HCT116 (cell line): ENCODE results near the gene C1orf185. TPM values are rescaled to one million over a fixed set of nuclear protein-coding genes. Genes with fewer than 3 reads are reported as not detected.
"Not testable (repeated sequence)": the region's sequence is repeated elsewhere in the genome, so short reads cannot be mapped to it uniquely, and the experiment has no call there.

Source experiments
- ATAC-seq: fragments of 200-7000 bp; cut with Tn5 transposase; 2 replicates; pipeline ENCODE4 v1.9.1; 2020; ENCODE audit warnings: mild to moderate bottlenecking, moderate library complexity
- BruUV-seq: library from RNA; stranded (reverse); fragments of 400-500 nt; replicated peaks from 2 replicates; lab custom pipeline; 2021; lab: Mats Ljungman, UMichigan
- CTCF ChIA-PET: fragments of 300-600 bp; sonication (Branson Sonifier 250); formaldehyde crosslinking; loops from one replicate; lab custom pipeline; 2021; ENCODE audit warnings: antibody characterized with exemption; lab: Charles Lee
- POLR2A ChIA-PET: fragments of 300-600, 350-600 bp; sonication (Branson Sonifier 250); formaldehyde crosslinking; loops from one replicate; lab custom pipeline; 2021; ENCODE audit warnings: antibody characterized with exemption; lab: Charles Lee
- RAD21 ChIA-PET, 2 experiments: fragments of 300-600 bp; sonication (Branson Sonifier 250); formaldehyde crosslinking; loops; one replicate each; lab custom pipeline; 2023; ENCODE audit warnings: low total read pairs in 2 of 2; ENCODE audit not compliant: uncharacterized antibody in 2 of 2, unreplicated experiment in 2 of 2, low non-redundant PET in 1 of 2; lab: Charles Lee
- DNase-seq: peaks from one replicate; pipeline ENCODE4 v3.0.0-alpha.2; 2010; ENCODE audit warnings: low read depth, low spot score
- H2AFZ ChIP-seq: fragments of 200-600 bp; shearing (Covaris generic), sonication (generic); 2 replicates; pipeline ENCODE4 v1.6.1; 2017; ENCODE audit warnings: low read depth, mixed run types, mixed read lengths, antibody characterized with exemption, low read length; ENCODE audit not compliant: poor library complexity, severe bottlenecking
- H3K27ac ChIP-seq: 2 replicates; pipeline ENCODE4 v1.5.1; 2012; ENCODE audit warnings: low read depth, low read length
- H3K27me3 ChIP-seq: fragments of 200-600 bp; sonication (generic); 2 replicates; pipeline ENCODE4 v1.6.1; 2016; ENCODE audit warnings: mixed run types, low read length, mixed read lengths; ENCODE audit not compliant: insufficient read depth
- H3K36me3 ChIP-seq, 2 experiments: fragments of 200-500 bp in 1 of 2; fragments of 200-600 bp in 1 of 2; sonication (Bioruptor generic) in 1 of 2; sonication (generic) in 1 of 2; 2 replicates each; pipeline versions ENCODE4 v1.5.1 to v1.6.1; 2014 to 2016; ENCODE audit warnings: low read length in 2 of 2, inconsistent platforms in 1 of 2, mixed read lengths in 1 of 2, mixed run types in 1 of 2; ENCODE audit not compliant: insufficient read depth in 2 of 2, control insufficient read depth in 1 of 2
- H3K4me1 ChIP-seq, 2 experiments: fragments of 200-600 bp in 1 of 2; sonication (generic) in 1 of 2; 2 replicates each; pipeline versions ENCODE4 v1.5.1 to v1.6.1; 2012 to 2017; ENCODE audit warnings: low read length in 2 of 2, inconsistent platforms in 1 of 2, mild to moderate bottlenecking in 1 of 2, mixed read lengths in 1 of 2, mixed run types in 1 of 2, moderate library complexity in 1 of 2; ENCODE audit not compliant: insufficient read depth in 2 of 2, control insufficient read depth in 1 of 2
- H3K4me2 ChIP-seq: fragments of 200-600 bp; sonication (generic); 2 replicates; pipeline ENCODE4 v1.6.1; 2017; ENCODE audit warnings: mixed run types, low read length, mixed read lengths
- H3K4me3 ChIP-seq, 2 experiments: fragments of 200-600 bp in 1 of 2; sonication (generic) in 1 of 2; replicated peaks in 1 of 2; 2 replicates each; pipeline ENCODE4 v1.5.1; 2011 to 2016; ENCODE audit warnings: low read length in 2 of 2, control low read depth in 1 of 2, low read depth in 1 of 2, mild to moderate bottlenecking in 1 of 2, mixed read lengths in 1 of 2, mixed run types in 1 of 2
- H3K79me2 ChIP-seq: fragments of 200-600 bp; sonication (generic); 2 replicates; pipeline ENCODE4 v1.6.1; 2017; ENCODE audit warnings: mild to moderate bottlenecking, mixed run types, low read length, moderate library complexity, mixed read lengths; ENCODE audit not compliant: insufficient read depth
- H3K9ac ChIP-seq: fragments of 200-600 bp; sonication (generic); 2 replicates; pipeline ENCODE4 v1.6.1; 2016; ENCODE audit warnings: low read length, mixed read lengths
- H3K9me2 ChIP-seq: fragments of 200-600 bp; sonication (generic), shearing (Covaris generic); 2 replicates; pipeline ENCODE4 v1.6.1; 2017; ENCODE audit warnings: mixed run types, mild to moderate bottlenecking, moderate library complexity; ENCODE audit not compliant: insufficient read depth
- H3K9me3 ChIP-seq, 2 experiments: fragments of 200-500 bp in 1 of 2; fragments of 200-600 bp in 1 of 2; sonication (Bioruptor generic) in 1 of 2; sonication (generic) in 1 of 2; 2 replicates each; pipeline ENCODE4 v1.6.1; 2014 to 2017; ENCODE audit warnings: low read length in 2 of 2, mixed read lengths in 2 of 2, inconsistent platforms in 1 of 2, low read depth in 1 of 2, mild to moderate bottlenecking in 1 of 2, mixed run types in 1 of 2, moderate library complexity in 1 of 2; ENCODE audit not compliant: control insufficient read depth in 1 of 2, insufficient read depth in 1 of 2
- H4K20me1 ChIP-seq: fragments of 200-600 bp; sonication (generic), shearing (Covaris generic); 2 replicates; pipeline ENCODE4 v1.6.1; 2017; ENCODE audit warnings: mixed run types, mild to moderate bottlenecking, moderate library complexity; ENCODE audit not compliant: insufficient read depth
- CBX3 ChIP-seq: IDR thresholded peaks from 2 replicates; pipeline ENCODE4 v1.6.1; 2012; ENCODE audit warnings: low read depth
- CEBPB ChIP-seq: IDR thresholded peaks from 2 replicates; pipeline ENCODE4 v1.6.1; 2012; ENCODE audit warnings: low read depth
- EGR1 ChIP-seq: IDR thresholded peaks from 2 replicates; pipeline ENCODE4 v1.6.1; 2012; ENCODE audit warnings: low read depth
- ELF1 ChIP-seq: IDR thresholded peaks from 2 replicates; pipeline ENCODE4 v1.6.1; 2012; ENCODE audit warnings: low read depth, borderline replicate concordance
- EZH2phosphoT487 ChIP-seq: fragments of 200-600 bp; IDR thresholded peaks from 2 replicates; pipeline ENCODE4 v1.6.1; 2018; ENCODE audit warnings: antibody characterized with exemption, borderline replicate concordance
- FOSL1 ChIP-seq: IDR thresholded peaks from 2 replicates; pipeline ENCODE4 v1.6.1; 2012; ENCODE audit warnings: low read depth
- JUND ChIP-seq: IDR thresholded peaks from 2 replicates; pipeline ENCODE4 v1.6.1; 2012
- MAX ChIP-seq: IDR thresholded peaks from 2 replicates; pipeline ENCODE4 v1.6.1; 2012
- POLR2A ChIP-seq: IDR thresholded peaks from 2 replicates; pipeline ENCODE4 v1.7.0; 2011; ENCODE audit warnings: borderline replicate concordance; ENCODE audit not compliant: insufficient read depth, insufficient read length; ENCODE audit errors: extremely low read depth
- POLR2AphosphoS5 ChIP-seq: IDR thresholded peaks from 2 replicates; pipeline ENCODE4 v1.6.1; 2011; ENCODE audit warnings: mild to moderate bottlenecking, low read depth, low read length, moderate library complexity
- REST ChIP-seq: IDR thresholded peaks from 2 replicates; pipeline ENCODE4 v1.6.1; 2012; ENCODE audit warnings: low read depth
- SRF ChIP-seq: IDR thresholded peaks from 2 replicates; pipeline ENCODE4 v1.6.1; 2012; ENCODE audit warnings: low read depth
- YY1 ChIP-seq: IDR thresholded peaks from 2 replicates; pipeline ENCODE4 v1.6.1; 2011; ENCODE audit warnings: low read length, low read depth, moderate library complexity, mild to moderate bottlenecking; ENCODE audit not compliant: insufficient replicate concordance; ENCODE audit errors: extremely low read depth
- ZFX ChIP-seq: fragments of 450-650 bp; IDR thresholded peaks from 2 replicates; pipeline ENCODE4 v1.6.1; 2017
- ZNF274 ChIP-seq: fragments of 200-500 bp; sonication (Bioruptor generic); IDR thresholded peaks from 2 replicates; pipeline ENCODE4 v1.6.1; 2014; ENCODE audit warnings: mild to moderate bottlenecking, low read depth, low read length, inconsistent platforms
- intact Hi-C: fragments of 100-400 bp; cut with micrococcal nuclease; formaldehyde crosslinking; loops from 2 replicates; pipeline ENCODE4 v1.10.0; 2022
- total RNA-seq: library from RNA; stranded (reverse); gene quantifications from one replicate; pipeline ENCODE4 v1.2.1, GENCODE V29; 2021; ENCODE audit not compliant: unreplicated experiment

The C1orf185 gene
- total RNA-seq, 1 experiment from 2014 or later, result not detected

GRCh38 chr1:51162560-51162959 lies 60.5 kb downstream of the C1orf185 start:
- BruUV-seq, intact Hi-C loops, H3K79me2 ChIP-seq: not testable (repeated sequence)

GRCh38 chr1:51165540-51165939 lies 63.5 kb downstream of the C1orf185 start:
- no peak overlapping the region for H3K27ac ChIP-seq
- no peak overlapping the region for H3K9ac ChIP-seq
- no peaks in the 10 kb centered on the region for H3K9me2 ChIP-seq
- no peak for TF ChIP-seq EZH2phosphoT487
- no peak for TF ChIP-seq YY1
- TF ChIP-seq POLR2A, result no peak
- TF ChIP-seq JUND, result no peak
- no peak for TF ChIP-seq ELF1
- no peak for TF ChIP-seq EGR1
- TF ChIP-seq FOSL1, result no peak
- TF ChIP-seq CBX3, result no peak
- no peak for TF ChIP-seq ZNF274
- TF ChIP-seq REST, result no peak
- no peak for TF ChIP-seq CEBPB
- no peak for TF ChIP-seq MAX
- no peak for TF ChIP-seq ZFX
- TF ChIP-seq POLR2AphosphoS5, result no peak
- TF ChIP-seq SRF, result no peak
- no peak overlapping the region for H3K4me3 ChIP-seq
- BruUV-seq, result no TSS peak
- POLR2A ChIA-PET, result no interaction called here
- no peaks in the 10 kb centered on the region for H3K9me3 ChIP-seq
- DNase-seq (no peak), ATAC-seq (no peak)
- H2AFZ ChIP-seq, result no peak overlapping the region
- no peaks in the 10 kb centered on the region for H3K4me1 ChIP-seq
- no peaks in the 10 kb centered on the region for H3K27me3 ChIP-seq
- CTCF ChIA-PET, result no interaction called here
- RAD21 ChIA-PET, result no interaction called here
- no peak overlapping the region for H3K4me2 ChIP-seq
- intact Hi-C loops, result no loop called here
- H4K20me1 ChIP-seq, result no peaks in the 10 kb centered on the region
- H3K36me3 ChIP-seq, result no peaks in the 10 kb centered on the region
- no peaks in the 10 kb centered on the region for H3K79me2 ChIP-seq

More at GRCh38 chr1:51162560-51162959, 60.5 kb downstream of the C1orf185 start:
- H2AFZ ChIP-seq, H4K20me1 ChIP-seq, H3K36me3 ChIP-seq, H3K27me3 ChIP-seq, H3K9me2 ChIP-seq, POLR2A ChIA-PET, H3K27ac ChIP-seq, H3K4me3 ChIP-seq, H3K4me1 ChIP-seq, DNase-seq, H3K9me3 ChIP-seq, RAD21 ChIA-PET, ATAC-seq, CTCF ChIA-PET, H3K4me2 ChIP-seq, H3K9ac ChIP-seq: not testable (repeated sequence)
